Cardiac ventricle fibroblast (primary cell): ENCODE measurements around the gene AHR. TPM values are rescaled to one million over a fixed set of nuclear protein-coding genes. Genes with fewer than 3 reads are reported as not detected.

Experiments
- total RNA-seq: library from RNA; depleted of rRNA; stranded (reverse); fragments of >200 nt; gene quantifications from 2 replicates; pipeline ENCODE4 v1.2.3, GENCODE V29; 2015

AHR gene
- total RNA-seq = 260 and 263 TPM in 2 replicates

DNA sequence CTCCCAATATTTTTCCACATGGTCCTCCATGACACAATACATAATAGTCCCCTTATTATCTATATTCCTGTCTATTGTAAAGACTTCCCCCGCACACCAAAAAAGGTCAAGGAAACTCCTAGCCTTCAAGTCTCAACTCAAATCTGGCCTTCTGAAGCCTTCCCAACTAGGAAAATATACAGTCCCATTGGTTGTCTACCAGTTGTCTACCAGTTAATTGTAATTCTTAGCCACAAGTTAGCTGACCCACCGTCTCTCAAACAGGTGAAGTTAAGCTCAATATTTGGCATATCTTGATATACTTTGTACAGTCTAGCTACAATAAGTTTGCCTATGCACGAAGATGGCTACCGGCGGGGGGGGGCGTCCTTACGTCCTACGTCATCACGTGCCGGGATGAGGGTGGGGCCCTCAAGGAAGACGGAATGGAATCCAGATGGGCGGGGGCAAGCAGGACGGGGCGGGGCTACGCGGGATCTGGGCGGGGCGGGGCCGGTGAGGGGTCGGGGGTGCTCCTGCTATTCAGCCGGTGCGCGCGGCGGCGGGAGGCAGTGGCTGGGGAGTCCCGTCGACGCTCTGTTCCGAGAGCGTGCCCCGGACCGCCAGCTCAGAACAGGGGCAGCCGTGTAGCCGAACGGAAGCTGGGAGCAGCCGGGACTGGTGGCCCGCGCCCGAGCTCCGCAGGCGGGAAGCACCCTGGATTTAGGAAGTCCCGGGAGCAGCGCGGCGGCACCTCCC lies at the start of gene AHR:
TSS of gene AHR (plus strand) at position 551 of the 738 bp plus-strand sequence. CDS start 613 bp downstream, outside the sequence.

